ENCODE data around the gene CRYGN. TPM values are rescaled to one million over a fixed set of nuclear protein-coding genes. Genes with fewer than 3 reads are reported as not detected.

Gene CRYGN
- total RNA-seq, 4 donors from 2014 or later, result 0.73 to 2.9 (median 2.4) TPM; not detected in 1

GRCh38 chr7:151395036-151395367, 44.9 kb downstream of the CRYGN start:
- TF ChIP-seq POLR2A (IDR thresholded peaks at IDR 0.05) (no peak), CTCF (IDR thresholded peaks at IDR 0.05) (no peak)
- no peak for DNase-seq
- Histone ChIP-seq H3K36me3 (no peaks in the 10 kb centered on the region), H3K4me1 (no peaks in the 10 kb centered on the region), H3K9me3 (no peaks in the 10 kb centered on the region), H3K27ac (no peak overlapping the region), H3K4me3 (no peak overlapping the region), H3K27me3 (no peaks in the 10 kb centered on the region)
- intact Hi-C loops (cut with DNase I; ENCODE audit: low total_unique reads), result no loop called here

- Histone ChIP-seq H3K36me3 (no peaks in the 10 kb centered on the region), H3K27ac (no peak overlapping the region), H3K4me3 (no peak overlapping the region), H3K27me3 (no peaks in the 10 kb centered on the region), H3K4me1 (no peaks in the 10 kb centered on the region), H3K9me3 (no peaks in the 10 kb centered on the region)
- no peak for DNase-seq
- intact Hi-C loops (cut with DNase I; ENCODE audit: low total_unique reads), result no loop called here
- no peak for TF ChIP-seq CTCF (IDR thresholded peaks at IDR 0.05)
These were observed 45.6 kb downstream of the CRYGN start for GRCh38 chr7:151394076-151395035.

- TF ChIP-seq CTCF (IDR thresholded peaks at IDR 0.05) (no peak), POLR2A (IDR thresholded peaks at IDR 0.05) (no peak)
- Histone ChIP-seq H3K9me3 (no peaks in the 10 kb centered on the region), H3K27me3 (no peaks in the 10 kb centered on the region), H3K36me3 (no peaks in the 10 kb centered on the region), H3K27ac (no peak overlapping the region), H3K4me1 (no peaks in the 10 kb centered on the region), H3K4me3 (no peak overlapping the region)
- DNase-seq, result no peak
- intact Hi-C loops (cut with DNase I; ENCODE audit: low total_unique reads), result no loop called here
These were observed 46.6 kb downstream of the CRYGN start for GRCh38 chr7:151393031-151393977.

- intact Hi-C loops (cut with DNase I; ENCODE audit: low total_unique reads), result no loop called here
- no peaks in the 10 kb centered on the region for H3K27me3 ChIP-seq
- no peak for TF ChIP-seq POLR2A (IDR thresholded peaks at IDR 0.05)
- no peak for TF ChIP-seq CTCF (IDR thresholded peaks at IDR 0.05)
- H3K4me3 ChIP-seq, result no peak overlapping the region
- no peak overlapping the region for H3K27ac ChIP-seq
- no peak for DNase-seq
- H3K9me3 ChIP-seq, result no peaks in the 10 kb centered on the region
- no peaks in the 10 kb centered on the region for H3K36me3 ChIP-seq
- no peaks in the 10 kb centered on the region for H3K4me1 ChIP-seq
These were observed 47.5 kb downstream of the CRYGN start for GRCh38 chr7:151392426-151392825.

GRCh38 chr7:151392002-151392401, 47.9 kb downstream of the CRYGN start:
- Histone ChIP-seq H3K36me3 (no peaks in the 10 kb centered on the region), H3K4me1 (no peaks in the 10 kb centered on the region), H3K4me3 (no peak overlapping the region), H3K27me3 (no peaks in the 10 kb centered on the region), H3K27ac (no peak overlapping the region), H3K9me3 (no peaks in the 10 kb centered on the region)
- no peak for DNase-seq
- intact Hi-C loops (cut with DNase I; ENCODE audit: low total_unique reads), result no loop called here
- TF ChIP-seq POLR2A (IDR thresholded peaks at IDR 0.05) (no peak), CTCF (IDR thresholded peaks at IDR 0.05) (no peak)

All from uterus (tissue), 4 donors.